ENCODE measurements around the gene NYNRIN. TPM values are rescaled to one million over a fixed set of nuclear protein-coding genes. Genes with fewer than 3 reads are reported as not detected.

The NYNRIN gene
- total RNA-seq, 1 experiment from 2014 or later = 16.6 TPM

DNA sequence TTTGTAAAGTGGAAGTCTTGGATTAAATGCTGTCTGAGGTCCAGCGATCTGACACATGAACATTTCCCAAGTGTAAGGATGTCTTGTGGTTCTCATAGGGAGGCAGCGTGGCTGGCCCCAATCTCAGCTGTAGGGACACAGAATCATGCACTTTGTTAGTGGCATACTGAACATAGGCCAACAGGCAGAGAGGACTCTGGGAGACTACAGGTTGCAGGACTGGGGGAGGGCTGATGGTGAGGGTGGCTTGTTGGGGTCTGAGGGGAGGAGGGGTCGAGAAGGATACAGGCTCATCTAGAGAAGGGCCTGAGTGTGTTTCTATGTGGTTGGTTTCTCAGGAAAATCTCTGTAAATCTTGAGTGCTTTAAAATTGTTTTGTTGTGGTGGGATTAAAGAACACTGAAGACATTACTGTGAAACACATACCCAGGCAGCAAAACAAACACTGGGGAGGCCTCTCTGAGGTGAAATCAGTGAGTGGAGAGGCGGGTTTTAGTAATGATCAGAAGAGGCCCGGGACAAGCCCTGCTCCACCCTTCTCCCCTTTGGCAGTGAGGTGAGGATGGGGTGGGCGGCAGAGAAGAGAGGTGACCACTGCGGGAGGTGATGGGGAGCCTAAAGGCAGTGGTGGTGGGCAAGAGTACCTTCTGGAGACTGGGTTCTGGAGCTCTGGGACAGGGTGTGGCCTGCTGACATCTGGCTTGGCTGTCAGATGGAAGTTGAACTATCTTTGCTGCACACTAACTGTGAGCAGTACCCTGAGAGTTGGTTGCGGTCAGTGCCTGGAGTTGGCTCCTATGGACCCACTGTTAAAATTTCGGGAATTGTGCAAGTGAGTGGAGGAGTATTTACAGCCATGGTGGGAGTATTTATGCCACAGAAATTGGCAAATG lies 3.3 kb downstream of the NYNRIN start:
- Mint-ChIP-seq H3K9me3 (no peaks in the 10 kb centered on the region), H3K27me3 (ENCODE audit: low read depth) (peaks cover 8% of the 10 kb centered on the region), H3K27ac (no peak overlapping the region), H3K4me3 (no peak overlapping the region), H3K36me3 (no peaks in the 10 kb centered on the region), H3K4me1 (peaks cover 45% of the 10 kb centered on the region)
- CTCF ChIA-PET = interaction anchor here (1.1 to 4.3 kb wide), 3 partner anchors 29 to 36 kb away, joined by 7 to 66 read pairs (median 30); partner anchors contain the start of genes CBLN3 and KHNYN
- no peak for TF ChIP-seq ZNF416 (CRISPR knock-in tag; IDR thresholded peaks at IDR 0.05)
- TF ChIP-seq, protein P1, sequence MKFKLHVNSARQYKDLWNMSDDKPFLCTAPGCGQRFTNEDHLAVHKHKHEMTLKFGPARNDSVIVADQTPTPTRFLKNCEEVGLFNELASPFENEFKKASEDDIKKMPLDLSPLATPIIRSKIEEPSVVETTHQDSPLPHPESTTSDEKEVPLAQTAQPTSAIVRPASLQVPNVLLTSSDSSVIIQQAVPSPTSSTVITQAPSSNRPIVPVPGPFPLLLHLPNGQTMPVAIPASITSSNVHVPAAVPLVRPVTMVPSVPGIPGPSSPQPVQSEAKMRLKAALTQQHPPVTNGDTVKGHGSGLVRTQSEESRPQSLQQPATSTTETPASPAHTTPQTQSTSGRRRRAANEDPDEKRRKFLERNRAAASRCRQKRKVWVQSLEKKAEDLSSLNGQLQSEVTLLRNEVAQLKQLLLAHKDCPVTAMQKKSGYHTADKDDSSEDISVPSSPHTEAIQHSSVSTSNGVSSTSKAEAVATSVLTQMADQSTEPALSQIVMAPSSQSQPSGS (CRISPR knock-in tag; IDR thresholded peaks at IDR 0.05; ENCODE audit: borderline replicate concordance, low read depth) = no peak
- TF ChIP-seq ZNF396 (CRISPR knock-in tag; IDR thresholded peaks at IDR 0.05; ENCODE audit: borderline replicate concordance) = no peak
- no peak for TF ChIP-seq SOX15 (CRISPR knock-in tag; IDR thresholded peaks at IDR 0.05)
- TF ChIP-seq NR2C2 (CRISPR knock-in tag; IDR thresholded peaks at IDR 0.05) = no peak
- TF ChIP-seq, protein P2, sequence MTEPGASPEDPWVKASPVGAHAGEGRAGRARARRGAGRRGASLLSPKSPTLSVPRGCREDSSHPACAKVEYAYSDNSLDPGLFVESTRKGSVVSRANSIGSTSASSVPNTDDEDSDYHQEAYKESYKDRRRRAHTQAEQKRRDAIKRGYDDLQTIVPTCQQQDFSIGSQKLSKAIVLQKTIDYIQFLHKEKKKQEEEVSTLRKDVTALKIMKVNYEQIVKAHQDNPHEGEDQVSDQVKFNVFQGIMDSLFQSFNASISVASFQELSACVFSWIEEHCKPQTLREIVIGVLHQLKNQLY (CRISPR knock-in tag; IDR thresholded peaks at IDR 0.05) = no peak
- TF ChIP-seq, protein P3, sequence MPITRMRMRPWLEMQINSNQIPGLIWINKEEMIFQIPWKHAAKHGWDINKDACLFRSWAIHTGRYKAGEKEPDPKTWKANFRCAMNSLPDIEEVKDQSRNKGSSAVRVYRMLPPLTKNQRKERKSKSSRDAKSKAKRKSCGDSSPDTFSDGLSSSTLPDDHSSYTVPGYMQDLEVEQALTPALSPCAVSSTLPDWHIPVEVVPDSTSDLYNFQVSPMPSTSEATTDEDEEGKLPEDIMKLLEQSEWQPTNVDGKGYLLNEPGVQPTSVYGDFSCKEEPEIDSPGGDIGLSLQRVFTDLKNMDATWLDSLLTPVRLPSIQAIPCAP (CRISPR knock-in tag; IDR thresholded peaks at IDR 0.05) = no peak
- TF ChIP-seq JUN (CRISPR knock-in tag; IDR thresholded peaks at IDR 0.05) = no peak
- TF ChIP-seq, protein P4, sequence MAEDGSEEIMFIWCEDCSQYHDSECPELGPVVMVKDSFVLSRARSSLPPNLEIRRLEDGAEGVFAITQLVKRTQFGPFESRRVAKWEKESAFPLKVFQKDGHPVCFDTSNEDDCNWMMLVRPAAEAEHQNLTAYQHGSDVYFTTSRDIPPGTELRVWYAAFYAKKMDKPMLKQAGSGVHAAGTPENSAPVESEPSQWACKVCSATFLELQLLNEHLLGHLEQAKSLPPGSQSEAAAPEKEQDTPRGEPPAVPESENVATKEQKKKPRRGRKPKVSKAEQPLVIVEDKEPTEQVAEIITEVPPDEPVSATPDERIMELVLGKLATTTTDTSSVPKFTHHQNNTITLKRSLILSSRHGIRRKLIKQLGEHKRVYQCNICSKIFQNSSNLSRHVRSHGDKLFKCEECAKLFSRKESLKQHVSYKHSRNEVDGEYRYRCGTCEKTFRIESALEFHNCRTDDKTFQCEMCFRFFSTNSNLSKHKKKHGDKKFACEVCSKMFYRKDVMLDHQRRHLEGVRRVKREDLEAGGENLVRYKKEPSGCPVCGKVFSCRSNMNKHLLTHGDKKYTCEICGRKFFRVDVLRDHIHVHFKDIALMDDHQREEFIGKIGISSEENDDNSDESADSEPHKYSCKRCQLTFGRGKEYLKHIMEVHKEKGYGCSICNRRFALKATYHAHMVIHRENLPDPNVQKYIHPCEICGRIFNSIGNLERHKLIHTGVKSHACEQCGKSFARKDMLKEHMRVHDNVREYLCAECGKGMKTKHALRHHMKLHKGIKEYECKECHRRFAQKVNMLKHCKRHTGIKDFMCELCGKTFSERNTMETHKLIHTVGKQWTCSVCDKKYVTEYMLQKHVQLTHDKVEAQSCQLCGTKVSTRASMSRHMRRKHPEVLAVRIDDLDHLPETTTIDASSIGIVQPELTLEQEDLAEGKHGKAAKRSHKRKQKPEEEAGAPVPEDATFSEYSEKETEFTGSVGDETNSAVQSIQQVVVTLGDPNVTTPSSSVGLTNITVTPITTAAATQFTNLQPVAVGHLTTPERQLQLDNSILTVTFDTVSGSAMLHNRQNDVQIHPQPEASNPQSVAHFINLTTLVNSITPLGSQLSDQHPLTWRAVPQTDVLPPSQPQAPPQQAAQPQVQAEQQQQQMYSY (CRISPR knock-in tag; IDR thresholded peaks at IDR 0.05) = no peak
- TF ChIP-seq FOXK1 (CRISPR knock-in tag; IDR thresholded peaks at IDR 0.05) = no peak
- no peak for TF ChIP-seq JAZF1 (CRISPR knock-in tag; IDR thresholded peaks at IDR 0.05)
- TF ChIP-seq HMGA2 (CRISPR knock-in tag; IDR thresholded peaks at IDR 0.05) = no peak
- TF ChIP-seq ZNF232 (CRISPR knock-in tag; IDR thresholded peaks at IDR 0.05) = no peak
- TF ChIP-seq ZNF317 (CRISPR knock-in tag; IDR thresholded peaks at IDR 0.05; ENCODE audit: borderline replicate concordance, low read depth) = no peak
- TF ChIP-seq, protein P5, sequence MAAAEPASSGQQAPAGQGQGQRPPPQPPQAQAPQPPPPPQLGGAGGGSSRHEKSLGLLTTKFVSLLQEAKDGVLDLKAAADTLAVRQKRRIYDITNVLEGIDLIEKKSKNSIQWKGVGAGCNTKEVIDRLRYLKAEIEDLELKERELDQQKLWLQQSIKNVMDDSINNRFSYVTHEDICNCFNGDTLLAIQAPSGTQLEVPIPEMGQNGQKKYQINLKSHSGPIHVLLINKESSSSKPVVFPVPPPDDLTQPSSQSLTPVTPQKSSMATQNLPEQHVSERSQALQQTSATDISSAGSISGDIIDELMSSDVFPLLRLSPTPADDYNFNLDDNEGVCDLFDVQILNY (CRISPR knock-in tag; IDR thresholded peaks at IDR 0.05) = no peak
- DNase-seq (ENCODE audit: low spot score) = no peak
- POLR2A ChIA-PET = no interaction called here
- ATAC-seq = no peak

DNA sequence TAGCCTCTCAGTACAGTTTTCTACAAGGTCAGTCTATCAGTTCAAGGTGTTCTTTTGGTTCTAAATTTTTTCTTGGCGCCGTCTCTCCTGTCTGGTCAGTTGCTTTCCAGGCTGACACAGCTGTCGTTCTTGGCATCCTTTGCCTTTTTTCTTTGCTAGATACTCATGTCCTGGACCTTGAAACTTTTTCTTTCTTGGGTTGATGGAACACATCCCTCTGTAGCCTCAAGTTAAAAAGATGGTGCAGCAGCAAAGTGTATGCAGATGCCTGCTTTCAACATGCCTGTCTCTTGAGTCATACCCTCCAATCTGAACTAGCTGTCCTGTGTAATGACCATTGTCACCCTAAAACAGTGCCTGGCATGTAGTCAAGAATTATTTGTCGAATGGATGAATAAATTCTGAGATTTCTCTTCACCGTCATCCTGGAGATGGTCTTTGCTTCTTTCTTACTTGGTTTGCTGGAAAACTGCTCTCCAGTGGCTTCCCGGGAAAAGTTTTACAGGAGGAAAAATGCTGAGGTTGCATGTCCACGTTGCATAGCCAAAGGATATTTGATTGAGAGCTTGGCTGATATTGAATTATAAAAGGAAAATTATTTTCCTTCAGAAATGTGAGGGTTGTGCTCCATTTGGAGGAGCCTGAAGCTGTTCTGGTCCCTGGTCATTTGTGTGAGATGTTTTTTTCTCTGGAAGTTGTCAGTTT lies 4.6 kb downstream of the NYNRIN start:
- ATAC-seq (no peak), DNase-seq (ENCODE audit: low spot score) (no peak)
- Mint-ChIP-seq H3K9me3 (no peaks in the 10 kb centered on the region), H3K27me3 (ENCODE audit: low read depth) (peaks cover 8% of the 10 kb centered on the region), H3K4me1 (peaks cover 35% of the 10 kb centered on the region), H3K27ac (no peak overlapping the region), H3K36me3 (no peaks in the 10 kb centered on the region), H3K4me3 (no peak overlapping the region)
- POLR2A ChIA-PET = no interaction called here
- CTCF ChIA-PET = interaction anchor here (1.1 to 1.8 kb wide), 4 partner anchors 15 to 28 kb away, joined by 3 to 14 read pairs (median 6); no protein-coding TSS in a partner anchor
- TF ChIP-seq, protein P6, sequence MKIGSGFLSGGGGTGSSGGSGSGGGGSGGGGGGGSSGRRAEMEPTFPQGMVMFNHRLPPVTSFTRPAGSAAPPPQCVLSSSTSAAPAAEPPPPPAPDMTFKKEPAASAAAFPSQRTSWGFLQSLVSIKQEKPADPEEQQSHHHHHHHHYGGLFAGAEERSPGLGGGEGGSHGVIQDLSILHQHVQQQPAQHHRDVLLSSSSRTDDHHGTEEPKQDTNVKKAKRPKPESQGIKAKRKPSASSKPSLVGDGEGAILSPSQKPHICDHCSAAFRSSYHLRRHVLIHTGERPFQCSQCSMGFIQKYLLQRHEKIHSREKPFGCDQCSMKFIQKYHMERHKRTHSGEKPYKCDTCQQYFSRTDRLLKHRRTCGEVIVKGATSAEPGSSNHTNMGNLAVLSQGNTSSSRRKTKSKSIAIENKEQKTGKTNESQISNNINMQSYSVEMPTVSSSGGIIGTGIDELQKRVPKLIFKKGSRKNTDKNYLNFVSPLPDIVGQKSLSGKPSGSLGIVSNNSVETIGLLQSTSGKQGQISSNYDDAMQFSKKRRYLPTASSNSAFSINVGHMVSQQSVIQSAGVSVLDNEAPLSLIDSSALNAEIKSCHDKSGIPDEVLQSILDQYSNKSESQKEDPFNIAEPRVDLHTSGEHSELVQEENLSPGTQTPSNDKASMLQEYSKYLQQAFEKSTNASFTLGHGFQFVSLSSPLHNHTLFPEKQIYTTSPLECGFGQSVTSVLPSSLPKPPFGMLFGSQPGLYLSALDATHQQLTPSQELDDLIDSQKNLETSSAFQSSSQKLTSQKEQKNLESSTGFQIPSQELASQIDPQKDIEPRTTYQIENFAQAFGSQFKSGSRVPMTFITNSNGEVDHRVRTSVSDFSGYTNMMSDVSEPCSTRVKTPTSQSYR (CRISPR knock-in tag; IDR thresholded peaks at IDR 0.05) = no peak
- TF ChIP-seq ESRRA (CRISPR knock-in tag; IDR thresholded peaks at IDR 0.05; ENCODE audit: borderline replicate concordance) (no peak), JAZF1 (CRISPR knock-in tag; IDR thresholded peaks at IDR 0.05) (no peak), TEAD4 (CRISPR knock-in tag; IDR thresholded peaks at IDR 0.05) (no peak), NR1H2 (CRISPR knock-in tag; IDR thresholded peaks at IDR 0.05) (no peak), OVOL2 (CRISPR knock-in tag; IDR thresholded peaks at IDR 0.05; ENCODE audit: borderline replicate concordance) (no peak), ZNF416 (CRISPR knock-in tag; IDR thresholded peaks at IDR 0.05) (no peak)
- TF ChIP-seq, protein P7, sequence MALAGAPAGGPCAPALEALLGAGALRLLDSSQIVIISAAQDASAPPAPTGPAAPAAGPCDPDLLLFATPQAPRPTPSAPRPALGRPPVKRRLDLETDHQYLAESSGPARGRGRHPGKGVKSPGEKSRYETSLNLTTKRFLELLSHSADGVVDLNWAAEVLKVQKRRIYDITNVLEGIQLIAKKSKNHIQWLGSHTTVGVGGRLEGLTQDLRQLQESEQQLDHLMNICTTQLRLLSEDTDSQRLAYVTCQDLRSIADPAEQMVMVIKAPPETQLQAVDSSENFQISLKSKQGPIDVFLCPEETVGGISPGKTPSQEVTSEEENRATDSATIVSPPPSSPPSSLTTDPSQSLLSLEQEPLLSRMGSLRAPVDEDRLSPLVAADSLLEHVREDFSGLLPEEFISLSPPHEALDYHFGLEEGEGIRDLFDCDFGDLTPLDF (CRISPR knock-in tag; IDR thresholded peaks at IDR 0.05) = no peak

All from WTC11 (cell line).